Measurements from ENCODE around the gene EIF2S1.

DNA sequence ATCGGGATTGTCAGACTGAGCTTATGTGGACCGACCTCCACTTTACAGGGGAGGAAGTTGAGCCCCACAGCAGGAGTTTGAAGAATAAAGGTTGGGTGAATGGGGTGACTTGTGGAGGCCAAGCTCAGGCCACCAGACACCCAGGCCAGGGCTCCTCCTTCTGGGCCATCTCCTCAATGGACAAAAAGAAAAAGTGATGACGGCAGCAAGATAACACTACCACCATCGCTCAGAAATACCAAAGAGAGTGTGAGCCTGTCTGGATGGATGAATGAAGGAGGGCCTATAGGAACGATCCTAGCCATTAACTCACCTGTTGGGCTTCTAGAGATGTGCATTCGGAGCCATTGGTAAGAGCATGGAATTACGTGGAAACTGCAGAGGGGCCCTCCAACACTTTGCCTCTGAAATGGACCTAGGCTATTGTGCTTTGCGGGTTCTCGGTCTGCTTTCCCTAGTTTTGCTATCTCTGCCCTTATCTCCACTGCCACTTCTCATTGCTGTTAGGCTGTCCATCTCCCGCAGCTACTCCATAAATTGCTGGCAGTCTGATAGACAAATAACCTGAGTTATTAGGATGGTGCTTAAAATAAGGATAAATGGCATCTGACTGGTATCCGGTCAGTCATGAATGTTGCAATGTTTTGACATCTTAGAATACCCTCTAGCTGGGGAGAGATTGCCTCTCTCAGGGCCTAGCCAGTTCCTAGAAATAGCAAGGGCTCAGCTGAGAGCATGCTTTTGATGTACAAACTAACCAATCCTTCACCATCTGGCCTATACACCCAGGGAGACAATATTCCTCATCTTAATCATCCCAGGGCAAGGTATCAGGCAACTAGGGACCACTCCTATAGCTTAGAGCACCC is 61.5 kb downstream of the EIF2S1 start:
- TF ChIP-seq CTCF (IDR thresholded peaks at IDR 0.05) (no peak), POLR2A (IDR thresholded peaks at IDR 0.05) (no peak)
